PC-3 (cell line): ENCODE results near the gene TMEM255B. TPM values are rescaled to one million over a fixed set of nuclear protein-coding genes. Genes with fewer than 3 reads are reported as not detected.

Experiments
- ATAC-seq: fragments of 200-7000 bp; cut with Tn5 transposase; 2 replicates; pipeline ENCODE4 v1.9.1; 2020; ENCODE audit warnings: mild to moderate bottlenecking, moderate library complexity
- BruUV-seq: library from RNA; stranded (reverse); fragments of 400-500 nt; replicated peaks from 2 replicates; lab custom pipeline; 2021; lab: Mats Ljungman, UMichigan
- CTCF ChIA-PET: fragments of 300-600 bp; sonication (Branson Sonifier 250); formaldehyde crosslinking; loops from one replicate; lab custom pipeline; 2022; ENCODE audit warnings: antibody characterized with exemption; lab: Charles Lee
- POLR2A ChIA-PET: fragments of 300-600 bp; sonication (Branson Sonifier 250); formaldehyde crosslinking; loops from one replicate; lab custom pipeline; 2022; ENCODE audit warnings: antibody characterized with exemption; ENCODE audit not compliant: unreplicated experiment; lab: Charles Lee
- DNase-seq: peaks from one replicate; pipeline ENCODE4 v3.0.0-alpha.2; 2015
- H2AFZ ChIP-seq: fragments of 300-600 bp; sonication (generic); 2 replicates; pipeline ENCODE4 v1.6.0; 2016; ENCODE audit warnings: antibody characterized with exemption, low read length
- H3F3A ChIP-seq: fragments of 300-600 bp; sonication (generic); one replicate; pipeline ENCODE4 v1.6.0; 2017; ENCODE audit warnings: antibody characterized with exemption, low read length, control low read depth, mild to moderate bottlenecking; ENCODE audit not compliant: unreplicated experiment
- H3K27ac ChIP-seq: fragments of 300-600 bp; sonication (generic); 2 replicates; pipeline ENCODE4 v1.5.1; 2016; ENCODE audit warnings: mild to moderate bottlenecking, low read length
- H3K27me3 ChIP-seq: fragments of 300-600 bp; sonication (generic); 2 replicates; pipeline ENCODE4 v1.6.1; 2016; ENCODE audit warnings: low read length, mixed read lengths
- H3K36me3 ChIP-seq: fragments of 300-600 bp; sonication (generic); 2 replicates; pipeline ENCODE4 v1.6.1; 2016; ENCODE audit warnings: low read depth, mixed run types, low read length, mixed read lengths
- H3K4me1 ChIP-seq: fragments of 300-600 bp; sonication (generic); 2 replicates; pipeline ENCODE4 v1.5.1; 2016; ENCODE audit warnings: low read length; ENCODE audit not compliant: insufficient read depth
- H3K4me2 ChIP-seq: fragments of 300-600 bp; sonication (generic); 2 replicates; pipeline ENCODE4 v1.6.0; 2016; ENCODE audit warnings: low read length
- H3K4me3 ChIP-seq: fragments of 300-600 bp; sonication (generic); 2 replicates; pipeline ENCODE4 v1.5.1; 2016; ENCODE audit warnings: mild to moderate bottlenecking, low read length, mixed read lengths
- H3K79me2 ChIP-seq: fragments of 300-600 bp; sonication (generic); 2 replicates; pipeline ENCODE4 v1.6.1; 2017; ENCODE audit warnings: low read length, mixed read lengths
- H3K9ac ChIP-seq: fragments of 300-600 bp; sonication (generic); 2 replicates; pipeline ENCODE4 v1.6.0; 2016; ENCODE audit warnings: mild to moderate bottlenecking, low read length
- H3K9me2 ChIP-seq: fragments of 300-600 bp; sonication (generic); replicated peaks from 2 replicates; pipeline ENCODE4 v1.6.1; 2016; ENCODE audit warnings: mixed run types, low read length, mixed read lengths
- H3K9me3 ChIP-seq: fragments of 300-600 bp; sonication (generic); 2 replicates; pipeline ENCODE4 v1.6.1; 2016; ENCODE audit warnings: low read length, mixed read lengths
- H4K20me1 ChIP-seq: fragments of 300-600 bp; sonication (generic); 2 replicates; pipeline ENCODE4 v1.6.1; 2016; ENCODE audit warnings: low read length, mixed read lengths
- CTCF ChIP-seq: fragments of 300-600 bp; sonication (generic); conservative IDR thresholded peaks from 2 replicates; pipeline ENCODE4 v1.5.1; 2017; ENCODE audit warnings: antibody characterized with exemption, low read depth, mild to moderate bottlenecking, low read length
- EZH2 ChIP-seq: fragments of 300-600 bp; sonication (generic); IDR thresholded peaks from one replicate; pipeline ENCODE4 v1.6.1; 2017; ENCODE audit warnings: antibody characterized with exemption, mild to moderate bottlenecking, low read length; ENCODE audit not compliant: unreplicated experiment
- EZH2phosphoT487 ChIP-seq: fragments of 300-600 bp; sonication (generic); IDR thresholded peaks from 2 replicates; pipeline ENCODE4 v1.6.1; 2018; ENCODE audit warnings: mild to moderate bottlenecking, antibody characterized with exemption, low read length, borderline replicate concordance
- intact Hi-C: fragments of 100-400 bp; cut with micrococcal nuclease; formaldehyde crosslinking; loops from 2 replicates; pipeline ENCODE4 v1.9.0; 2023
- total RNA-seq: library from RNA; depleted of rRNA; stranded (reverse); fragments of >200 nt; gene quantifications from 2 replicates; pipeline ENCODE4 v1.2.3, GENCODE V29; 2014

Gene TMEM255B
- total RNA-seq, 1 experiment from 2014 or later, result 26.9 TPM

DNA sequence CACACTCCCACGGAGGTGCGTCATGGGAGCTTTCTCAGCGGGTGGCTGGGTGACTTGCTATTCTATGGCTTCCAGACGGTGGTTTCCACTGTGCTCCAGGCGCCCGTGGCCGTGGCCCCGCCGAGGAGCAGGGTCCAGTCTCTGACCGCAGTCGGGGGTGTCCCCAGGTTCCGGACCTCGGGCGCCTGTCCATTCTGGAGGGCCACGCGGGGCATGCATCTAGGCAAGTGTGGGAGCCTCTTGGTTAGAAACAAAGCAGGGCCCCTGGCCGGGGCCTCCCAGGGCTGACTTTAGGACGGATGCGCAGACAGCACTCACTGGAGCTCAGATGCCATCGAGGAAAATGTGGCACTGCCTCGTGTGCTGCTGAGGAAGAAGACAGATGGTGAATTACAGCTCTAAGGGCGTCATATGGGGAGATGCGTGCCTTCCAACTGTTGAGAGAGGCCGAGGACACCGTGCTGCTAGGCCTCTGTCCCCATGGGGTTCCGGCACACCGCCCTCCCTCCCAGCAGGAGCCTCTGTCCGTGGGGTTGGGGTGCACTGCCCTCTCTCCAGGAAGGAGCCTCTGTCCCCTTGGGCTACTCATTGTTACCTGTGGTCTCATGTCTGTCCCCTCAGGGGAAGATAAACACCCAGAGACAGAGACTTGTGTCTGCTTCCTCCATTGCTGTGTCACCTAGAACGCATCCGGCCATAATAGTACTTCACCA lies 38.1 kb downstream of the TMEM255B start:
- no peak overlapping the region for H3K4me2 ChIP-seq
- H3K27me3 ChIP-seq, result no peaks in the 10 kb centered on the region
- intact Hi-C loops, result no loop called here
- H3K9ac ChIP-seq, result no peak overlapping the region
- H3K36me3 ChIP-seq, result no peaks in the 10 kb centered on the region
- BruUV-seq, result no TSS peak
- no peaks in the 10 kb centered on the region for H3K9me2 ChIP-seq
- H3K4me3 ChIP-seq, result no peak overlapping the region
- TF ChIP-seq EZH2 (no peak), EZH2phosphoT487 (no peak), CTCF (no peak)
- no peaks in the 10 kb centered on the region for H3K9me3 ChIP-seq
- no peaks in the 10 kb centered on the region for H3K79me2 ChIP-seq
- DNase-seq (no peak), ATAC-seq (no peak)
- H3K4me1 ChIP-seq, result no peaks in the 10 kb centered on the region
- H3F3A ChIP-seq, result no peaks in the 10 kb centered on the region
- no peak overlapping the region for H2AFZ ChIP-seq
- no peak overlapping the region for H3K27ac ChIP-seq
- no peaks in the 10 kb centered on the region for H4K20me1 ChIP-seq
- CTCF ChIA-PET, result no interaction called here
- POLR2A ChIA-PET, result no interaction called here

DNA sequence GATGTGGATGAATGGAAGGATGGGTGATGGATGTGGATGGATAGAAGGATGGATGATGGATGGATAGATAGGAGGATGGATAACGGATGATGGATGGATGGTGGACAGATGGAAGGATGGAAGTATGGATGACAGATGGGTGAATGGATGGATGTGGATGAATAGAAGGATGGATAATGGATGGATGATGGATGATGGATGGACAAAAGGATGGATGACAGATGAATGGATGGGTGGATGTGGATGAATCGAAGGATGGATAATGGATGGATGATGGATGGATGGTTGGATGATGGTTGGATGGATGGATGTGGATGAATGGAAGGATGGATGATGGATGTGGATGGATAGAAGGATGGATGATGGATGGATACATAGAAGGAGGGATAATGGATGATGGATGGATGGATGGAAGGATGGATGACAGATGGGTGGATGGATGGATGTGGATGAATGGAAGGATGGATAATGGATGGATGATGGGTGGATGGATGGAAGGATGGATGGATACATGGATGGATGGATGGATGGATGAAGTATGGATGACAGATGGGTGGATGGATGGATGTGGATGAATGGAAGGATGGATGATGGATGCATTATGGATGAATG lies 39.3 kb downstream of the TMEM255B start:
- CTCF ChIA-PET, result no interaction called here
- POLR2A ChIA-PET, result no interaction called here
- no TSS peak for BruUV-seq
- H3K9me2 ChIP-seq, result no peaks in the 10 kb centered on the region
- TF ChIP-seq CTCF, result no peak
- TF ChIP-seq EZH2, result no peak
- no peak for TF ChIP-seq EZH2phosphoT487
- no peaks in the 10 kb centered on the region for H3K4me1 ChIP-seq
- no peak for DNase-seq
- intact Hi-C loops, result no loop called here
- H3K9me3 ChIP-seq, result no peaks in the 10 kb centered on the region
- H3K4me2 ChIP-seq, result no peak overlapping the region
- ATAC-seq, result no peak
- H3K27ac ChIP-seq, result no peak overlapping the region
- no peak overlapping the region for H2AFZ ChIP-seq
- H3F3A ChIP-seq, result no peaks in the 10 kb centered on the region
- H3K4me3 ChIP-seq, result no peak overlapping the region
- no peaks in the 10 kb centered on the region for H4K20me1 ChIP-seq
- H3K79me2 ChIP-seq, result no peaks in the 10 kb centered on the region
- no peaks in the 10 kb centered on the region for H3K36me3 ChIP-seq
- H3K9ac ChIP-seq, result no peak overlapping the region
- no peaks in the 10 kb centered on the region for H3K27me3 ChIP-seq

DNA sequence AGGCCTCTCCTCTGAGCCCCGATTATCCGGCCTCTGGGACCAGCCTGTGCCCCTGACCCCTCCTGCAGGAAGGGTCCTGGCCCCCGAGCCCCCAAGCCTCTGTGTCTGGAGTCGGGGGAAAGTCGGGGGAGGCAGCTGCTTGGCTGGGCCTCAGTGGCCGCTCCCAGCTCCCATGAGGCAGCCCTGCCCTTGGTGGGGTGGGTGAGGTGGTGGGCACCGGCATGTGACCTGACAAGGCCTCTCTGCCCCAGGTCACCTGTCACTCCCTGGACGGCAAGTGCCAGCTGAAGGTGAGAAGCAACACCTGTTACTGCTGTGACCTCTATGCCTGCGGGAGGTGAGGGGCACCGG lies 41.5 kb downstream of the TMEM255B start:
- ChIA-PET CTCF (no interaction called here), POLR2A (no interaction called here)
- Histone ChIP-seq H3K9me2 (no peaks in the 10 kb centered on the region), H2AFZ (no peak overlapping the region), H4K20me1 (no peaks in the 10 kb centered on the region), H3K79me2 (no peaks in the 10 kb centered on the region), H3K27ac (no peak overlapping the region), H3K4me1 (no peaks in the 10 kb centered on the region), H3F3A (no peaks in the 10 kb centered on the region), H3K4me3 (no peak overlapping the region), H3K36me3 (no peaks in the 10 kb centered on the region), H3K9me3 (no peaks in the 10 kb centered on the region), H3K4me2 (no peak overlapping the region), H3K9ac (no peak overlapping the region), H3K27me3 (no peaks in the 10 kb centered on the region)
- no TSS peak for BruUV-seq
- ATAC-seq (no peak), DNase-seq (no peak)
- intact Hi-C loops, result no loop called here
- no peak for TF ChIP-seq CTCF
- no peak for TF ChIP-seq EZH2
- TF ChIP-seq EZH2phosphoT487, result no peak
